Mesendoderm (in vitro differentiated cells): ENCODE data around the gene SLC39A9.

Source experiments
- DNase-seq: peaks from one replicate; pipeline ENCODE4 v3.0.0; 2013
- H2AK5ac ChIP-seq: 2 replicates; pipeline ENCODE4 v1.6.1; 2013; ENCODE audit warnings: low read length, inconsistent platforms
- H2BK120ac ChIP-seq: 2 replicates; pipeline ENCODE4 v1.6.1; 2013; ENCODE audit warnings: low read depth, mild to moderate bottlenecking, low read length, moderate library complexity, mixed read lengths
- H2BK15ac ChIP-seq: replicated peaks from 2 replicates; pipeline ENCODE4 v1.6.1; 2013; ENCODE audit warnings: low read depth, mild to moderate bottlenecking, moderate library complexity
- H2BK5ac ChIP-seq: 2 replicates; pipeline ENCODE4 v1.6.1; 2013; ENCODE audit warnings: low read length, inconsistent platforms
- H3K18ac ChIP-seq: 2 replicates; pipeline ENCODE4 v1.6.1; 2013; ENCODE audit warnings: mild to moderate bottlenecking, low read length, mixed read lengths
- H3K23ac ChIP-seq: one replicate; pipeline ENCODE4 v1.6.1; 2013; ENCODE audit warnings: low read length
- H3K27ac ChIP-seq: 2 replicates; pipeline ENCODE4 v1.5.1; 2013; ENCODE audit warnings: low read depth, mild to moderate bottlenecking, inconsistent platforms, low read length, moderate library complexity
- H3K27me3 ChIP-seq: 2 replicates; pipeline ENCODE4 v1.6.1; 2013; ENCODE audit warnings: low read length, control low read depth, mild to moderate bottlenecking, inconsistent platforms; ENCODE audit not compliant: insufficient read depth, poor library complexity
- H3K36me3 ChIP-seq: 2 replicates; pipeline ENCODE4 v1.6.1; 2013; ENCODE audit warnings: low read length, inconsistent platforms; ENCODE audit not compliant: control insufficient read depth, insufficient read depth
- H3K4ac ChIP-seq: one replicate; pipeline ENCODE4 v1.6.1; 2013; ENCODE audit warnings: low read depth, mild to moderate bottlenecking, low read length, moderate library complexity
- H3K4me1 ChIP-seq: 2 replicates; pipeline ENCODE4 v1.6.1; 2013; ENCODE audit warnings: low read depth, low read length, inconsistent platforms; ENCODE audit not compliant: control insufficient read depth
- H3K4me2 ChIP-seq: 2 replicates; pipeline ENCODE4 v1.6.1; 2013; ENCODE audit warnings: low read length
- H3K4me3 ChIP-seq: 2 replicates; pipeline ENCODE4 v1.5.1; 2013; ENCODE audit warnings: mild to moderate bottlenecking, low read length
- H3K56ac ChIP-seq: one replicate; pipeline ENCODE4 v1.6.1; 2013; ENCODE audit warnings: low read length
- H3K79me1 ChIP-seq: 2 replicates; pipeline ENCODE4 v1.6.1; 2013; ENCODE audit warnings: low read length, inconsistent platforms
- H3K79me2 ChIP-seq: 2 replicates; pipeline ENCODE4 v1.6.1; 2013; ENCODE audit warnings: mild to moderate bottlenecking, low read length; ENCODE audit not compliant: control insufficient read depth, insufficient read depth
- H3K9ac ChIP-seq: 2 replicates; pipeline ENCODE4 v1.6.1; 2013; ENCODE audit warnings: low read length, inconsistent platforms
- H4K5ac ChIP-seq: one replicate; pipeline ENCODE4 v1.6.1; 2013; ENCODE audit warnings: low read length
- H4K8ac ChIP-seq: one replicate; pipeline ENCODE4 v1.6.1; 2013; ENCODE audit warnings: low read depth, mild to moderate bottlenecking, control low read depth, low read length, moderate library complexity
- WGBS: extraction: QIAGEN DNeasy Blood & Tissue Kit; methylation state at CpG from one replicate; pipeline ENCODE4 v1.1.7; 2013; ENCODE audit warnings: low lambda C conversion rate, missing lambda C conversion rate; ENCODE audit not compliant: insufficient coverage; ENCODE audit errors: extremely low coverage; 5-methylcytosine and 5-hydroxymethylcytosine counted together

SLC39A9 gene

DNA sequence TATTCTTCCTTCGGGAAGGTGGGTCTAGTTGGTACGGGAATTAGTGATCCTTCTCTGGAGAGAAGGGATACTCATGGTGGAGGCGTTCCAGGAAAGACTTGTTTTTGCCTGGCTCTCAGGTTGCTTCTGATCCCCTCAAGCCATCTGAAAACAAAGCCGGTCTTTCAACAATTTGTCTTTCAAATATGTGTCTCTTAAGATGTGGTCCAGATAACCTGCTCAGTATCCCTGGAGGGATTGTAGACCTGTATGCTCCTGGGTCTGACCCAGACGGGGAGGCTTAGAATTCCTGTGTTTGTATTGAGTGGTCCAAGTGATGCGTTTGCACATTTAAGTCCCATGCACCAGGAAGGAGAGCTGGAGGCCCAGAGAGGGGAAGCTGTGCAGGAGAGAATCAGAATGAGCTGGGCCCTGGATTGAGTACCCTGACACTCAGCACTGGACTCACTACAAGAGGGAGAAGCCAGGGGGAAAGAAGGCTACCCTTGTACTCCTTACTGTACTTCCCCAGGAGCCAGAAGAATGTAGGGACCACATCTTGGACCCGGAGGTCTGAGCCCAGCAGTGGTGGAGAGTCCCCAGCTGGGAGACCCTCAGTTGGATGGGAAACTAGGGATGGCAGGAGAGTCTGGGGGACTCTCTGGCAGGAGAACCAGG is 40.8 kb upstream of the SLC39A9 start:
- no peak overlapping the region for H3K23ac ChIP-seq
- no peak overlapping the region for H2BK15ac ChIP-seq
- no peaks in the 10 kb centered on the region for H3K79me1 ChIP-seq
- no peaks in the 10 kb centered on the region for H3K27me3 ChIP-seq
- no peak overlapping the region for H3K18ac ChIP-seq
- H3K4me3 ChIP-seq: no peak overlapping the region
- no peak overlapping the region for H2AK5ac ChIP-seq
- H3K27ac ChIP-seq: no peak overlapping the region
- no peak overlapping the region for H2BK120ac ChIP-seq
- H3K36me3 ChIP-seq: no peaks in the 10 kb centered on the region
- H3K4me2 ChIP-seq: no peak overlapping the region
- H3K9ac ChIP-seq: no peak overlapping the region
- H4K5ac ChIP-seq: no peak overlapping the region
- H3K79me2 ChIP-seq: no peaks in the 10 kb centered on the region
- H3K4me1 ChIP-seq: no peaks in the 10 kb centered on the region
- no peak for DNase-seq
- H4K8ac ChIP-seq: no peak overlapping the region
- H3K56ac ChIP-seq: no peak overlapping the region
- no peak overlapping the region for H2BK5ac ChIP-seq
- WGBS: no CpG with 5 or more reads among the region's 7 CpGs
- H3K4ac ChIP-seq: no peak overlapping the region

DNA sequence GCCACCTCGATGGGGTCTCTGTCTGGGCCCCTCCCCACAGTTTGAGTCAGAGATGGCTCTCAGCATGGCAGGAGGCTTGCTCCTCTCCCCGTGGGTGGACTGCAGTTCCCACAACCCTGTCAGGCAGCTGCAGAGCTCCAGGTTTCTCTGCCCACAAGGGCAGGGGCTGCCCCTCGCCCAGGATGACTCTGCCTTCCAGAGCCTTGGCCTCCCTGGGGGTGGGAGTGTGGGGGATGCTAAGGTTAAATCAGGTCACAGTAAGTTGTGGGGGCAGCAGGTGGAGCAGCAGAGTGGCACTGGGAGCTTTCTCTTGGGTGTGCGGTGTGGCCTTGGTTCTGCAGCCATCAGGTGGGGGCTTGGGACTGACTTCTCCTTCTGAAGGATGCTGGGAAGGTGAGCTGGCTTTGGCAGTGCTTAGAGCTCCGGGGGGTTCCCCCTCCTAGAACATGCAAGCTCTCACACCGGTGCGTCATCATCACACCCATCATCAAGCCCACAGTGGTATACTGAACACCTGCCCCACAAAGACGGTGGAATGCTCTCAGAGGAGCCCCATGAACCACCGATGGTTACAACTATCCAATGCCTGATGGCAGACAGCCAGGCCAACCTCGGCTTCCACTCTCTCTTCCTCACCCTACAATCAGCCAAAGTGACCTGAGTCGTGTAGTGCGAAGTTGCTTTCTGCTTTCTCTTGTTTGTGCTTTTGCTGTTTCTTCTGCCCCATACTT is 40.1 kb upstream of the SLC39A9 start:
- Histone ChIP-seq H3K36me3 (no peaks in the 10 kb centered on the region), H3K4me2 (no peak overlapping the region), H3K4me1 (no peaks in the 10 kb centered on the region)

DNA sequence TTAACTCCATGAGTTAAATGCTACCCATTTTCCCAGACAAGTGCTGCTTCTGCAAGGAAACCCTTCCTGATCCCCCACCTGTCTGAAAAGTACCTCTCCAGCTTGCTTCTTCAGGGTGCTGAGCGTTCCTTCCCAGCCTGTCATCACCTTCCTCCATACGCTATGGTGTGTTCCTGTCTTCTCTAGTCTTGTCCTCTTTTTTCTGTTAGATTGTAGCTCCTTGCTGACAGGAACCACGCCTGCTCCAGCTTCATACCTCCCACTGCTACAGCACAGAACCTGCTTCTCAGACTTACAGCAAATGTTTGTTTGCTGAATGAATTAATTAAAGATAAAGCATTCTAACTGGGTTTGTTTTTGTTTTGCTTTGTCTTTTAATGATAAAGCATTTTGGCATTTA is 39.5 kb upstream of the SLC39A9 start:
- no peak for DNase-seq
- no peaks in the 10 kb centered on the region for H3K79me2 ChIP-seq
- no peaks in the 10 kb centered on the region for H3K4me1 ChIP-seq
- no peak overlapping the region for H3K18ac ChIP-seq
- H3K36me3 ChIP-seq: no peaks in the 10 kb centered on the region
- no peak overlapping the region for H3K4me2 ChIP-seq
- H2BK15ac ChIP-seq: no peak overlapping the region
- H3K56ac ChIP-seq: no peak overlapping the region
- H4K5ac ChIP-seq: no peak overlapping the region
- no peak overlapping the region for H3K4me3 ChIP-seq
- no peaks in the 10 kb centered on the region for H3K79me1 ChIP-seq
- H3K9ac ChIP-seq: no peak overlapping the region
- WGBS: no CpG with 5 or more reads among the region's 3 CpGs
- H2BK120ac ChIP-seq: no peak overlapping the region
- H3K23ac ChIP-seq: no peak overlapping the region
- no peak overlapping the region for H2AK5ac ChIP-seq
- H3K27ac ChIP-seq: no peak overlapping the region
- H3K27me3 ChIP-seq: no peaks in the 10 kb centered on the region
- H4K8ac ChIP-seq: no peak overlapping the region
- H2BK5ac ChIP-seq: no peak overlapping the region
- H3K4ac ChIP-seq: no peak overlapping the region

More for the DNA sequence above, 40.1 kb upstream of the SLC39A9 start:
- Histone ChIP-seq H3K18ac (no peak overlapping the region), H4K5ac (no peak overlapping the region), H3K23ac (no peak overlapping the region), H2BK5ac (no peak overlapping the region), H2BK120ac (no peak overlapping the region), H3K27me3 (no peaks in the 10 kb centered on the region), H3K27ac (no peak overlapping the region), H3K56ac (no peak overlapping the region), H2AK5ac (no peak overlapping the region), H3K79me1 (no peaks in the 10 kb centered on the region), H3K4ac (no peak overlapping the region), H3K4me3 (no peak overlapping the region), H4K8ac (no peak overlapping the region), H3K9ac (no peak overlapping the region), H3K79me2 (no peaks in the 10 kb centered on the region), H2BK15ac (no peak overlapping the region)
- DNase-seq: no peak
- WGBS: no CpG with 5 or more reads among the region's 12 CpGs

DNA sequence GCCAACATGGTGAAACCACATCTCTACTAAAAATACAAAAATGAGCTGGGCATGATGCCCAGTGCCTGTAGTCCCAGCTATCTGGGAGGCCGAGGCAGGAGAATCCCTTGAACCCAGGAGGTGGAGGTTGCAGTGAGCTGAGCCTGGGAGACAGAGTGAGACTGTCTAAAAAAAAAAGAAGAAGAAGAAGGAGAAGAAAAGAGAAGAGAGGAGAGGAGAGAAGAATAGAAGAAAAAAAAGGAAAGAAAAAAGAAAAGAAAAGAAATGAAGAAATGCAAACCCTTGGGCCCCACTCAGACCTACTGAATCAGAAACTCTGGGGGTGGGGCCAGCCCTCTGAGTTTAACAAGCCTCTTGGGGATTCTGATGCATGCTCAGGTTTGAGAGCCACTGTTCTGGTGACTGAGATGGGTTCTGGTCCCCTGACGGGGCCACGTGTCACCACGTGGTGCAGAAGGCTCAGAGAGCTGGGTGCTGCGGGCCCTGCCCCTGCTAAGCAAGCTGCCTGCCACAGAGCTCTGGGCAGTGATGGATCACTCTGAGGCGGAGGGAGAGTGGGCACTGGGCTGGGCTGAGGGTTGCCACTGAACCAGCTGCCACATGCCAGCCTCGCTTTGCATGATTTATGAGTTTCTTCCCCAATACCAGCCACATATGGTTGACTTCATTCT is 37.9 kb upstream of the SLC39A9 start:
- Histone ChIP-seq H2BK120ac (no peak overlapping the region), H3K18ac (no peak overlapping the region), H2BK15ac (no peak overlapping the region), H4K5ac (no peak overlapping the region), H3K4ac (no peak overlapping the region), H3K9ac (no peak overlapping the region), H3K4me1 (no peaks in the 10 kb centered on the region), H3K36me3 (no peaks in the 10 kb centered on the region), H3K27me3 (no peaks in the 10 kb centered on the region), H3K79me1 (no peaks in the 10 kb centered on the region), H2BK5ac (no peak overlapping the region), H3K4me2 (no peak overlapping the region), H3K56ac (no peak overlapping the region), H4K8ac (no peak overlapping the region), H3K27ac (no peak overlapping the region), H3K23ac (no peak overlapping the region), H3K4me3 (no peak overlapping the region), H2AK5ac (no peak overlapping the region), H3K79me2 (no peaks in the 10 kb centered on the region)
- no peak for DNase-seq
- WGBS: no CpG with 5 or more reads among the region's 7 CpGs

DNA sequence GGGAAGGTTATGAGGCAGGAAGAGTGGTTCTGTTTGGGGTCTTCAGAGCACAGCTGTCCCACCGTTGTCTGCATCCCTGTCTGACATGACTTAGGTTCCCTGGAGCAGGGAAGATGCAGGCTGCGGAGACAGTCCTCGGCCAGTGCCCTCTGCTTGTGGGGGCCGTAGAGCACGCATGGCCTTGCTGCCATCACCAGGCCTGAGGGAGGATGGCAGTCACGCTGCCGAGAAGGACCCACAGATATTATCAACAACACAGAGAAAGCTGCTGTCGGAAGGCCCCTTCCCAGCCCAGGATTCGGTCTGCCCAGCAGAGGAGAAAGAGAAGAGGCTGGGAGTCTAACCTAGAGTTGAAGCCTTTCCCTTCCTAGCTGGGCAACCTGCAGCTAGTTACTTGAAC is 35.4 kb upstream of the SLC39A9 start:
- H3K23ac ChIP-seq: no peak overlapping the region
- peak; percentile 70 for DNase-seq

More for the DNA sequence above, 35.4 kb upstream of the SLC39A9 start:
- Histone ChIP-seq H3K79me1 (no peaks in the 10 kb centered on the region), H2BK5ac (no peak overlapping the region), H3K56ac (no peak overlapping the region), H2AK5ac (no peak overlapping the region), H2BK15ac (no peak overlapping the region), H3K4me3 (no peak overlapping the region), H3K4me1 (no peaks in the 10 kb centered on the region), H3K79me2 (no peaks in the 10 kb centered on the region), H3K4ac (no peak overlapping the region), H3K9ac (no peak overlapping the region), H3K27ac (no peak overlapping the region), H3K18ac (no peak overlapping the region), H2BK120ac (no peak overlapping the region), H4K5ac (no peak overlapping the region), H3K27me3 (no peaks in the 10 kb centered on the region), H4K8ac (no peak overlapping the region), H3K36me3 (no peaks in the 10 kb centered on the region), H3K4me2 (no peak overlapping the region)
- WGBS: no CpG with 5 or more reads among the region's 9 CpGs
